Neural cell (in vitro differentiated cells): ENCODE measurements around the gene CADPS2. TPM values are rescaled to one million over a fixed set of nuclear protein-coding genes. Genes with fewer than 3 reads are reported as not detected.

Experiments
- H2AFZ ChIP-seq: fragments of 200-600, 300-800 bp; sonication (generic), shearing (Covaris generic); 2 replicates; pipeline ENCODE4 v1.6.0; 2014; ENCODE audit warnings: low read depth, mild to moderate bottlenecking, antibody characterized with exemption, low read length, moderate library complexity
- H3F3A ChIP-seq: fragments of 200-600 bp; shearing (Covaris generic); 2 replicates; pipeline ENCODE4 v1.6.1; 2016; ENCODE audit warnings: mild to moderate bottlenecking, moderate library complexity, mixed read lengths, antibody characterized with exemption, low read length; ENCODE audit not compliant: insufficient read depth, poor library complexity, severe bottlenecking
- H3K27ac ChIP-seq: fragments of 200-600, 300-800 bp; sonication (generic), shearing (Covaris generic); 2 replicates; pipeline ENCODE4 v1.5.1; 2014; ENCODE audit warnings: mild to moderate bottlenecking, low read length, moderate library complexity
- H3K27me3 ChIP-seq: fragments of 300-800, 200-600 bp; sonication (generic), shearing (Covaris generic); 2 replicates; pipeline ENCODE4 v1.6.0; 2014; ENCODE audit warnings: mild to moderate bottlenecking, low read depth, low read length, moderate library complexity; ENCODE audit not compliant: insufficient read depth
- H3K36me3 ChIP-seq: fragments of 300-800, 200-600 bp; sonication (generic), shearing (Covaris generic); 2 replicates; pipeline ENCODE4 v1.5.1; 2014; ENCODE audit warnings: mild to moderate bottlenecking, antibody characterized with exemption, low read length, moderate library complexity; ENCODE audit not compliant: insufficient read depth
- H3K4me2 ChIP-seq: fragments of 300-800, 200-600 bp; sonication (generic), shearing (Covaris generic); 2 replicates; pipeline ENCODE4 v1.6.0; 2014; ENCODE audit warnings: mild to moderate bottlenecking, low read length
- H3K4me3 ChIP-seq: fragments of 300-800, 200-600 bp; sonication (generic), shearing (Covaris generic); 2 replicates; pipeline ENCODE4 v1.5.1; 2014; ENCODE audit warnings: mild to moderate bottlenecking, low read length, moderate library complexity
- H3K79me2 ChIP-seq: fragments of 200-600 bp; shearing (Covaris generic); replicated peaks from 2 replicates; pipeline ENCODE4 v1.6.0; 2014; ENCODE audit warnings: mild to moderate bottlenecking, low read length, moderate library complexity; ENCODE audit not compliant: insufficient read depth
- H3K9ac ChIP-seq: fragments of 300-800, 200-600 bp; sonication (generic), shearing (Covaris generic); 2 replicates; pipeline ENCODE4 v1.6.1; 2016; ENCODE audit warnings: mild to moderate bottlenecking, low read length, mixed read lengths
- H3K9me2 ChIP-seq: fragments of 200-600 bp; shearing (Covaris generic); 2 replicates; pipeline ENCODE4 v1.6.1; 2016; ENCODE audit warnings: mild to moderate bottlenecking, low read length, mixed read lengths; ENCODE audit not compliant: insufficient read depth
- H3K9me3 ChIP-seq: fragments of 200-600, 300-800 bp; sonication (generic), shearing (Covaris generic); 2 replicates; pipeline ENCODE4 v1.6.1; 2016; ENCODE audit warnings: mild to moderate bottlenecking, mixed run types, low read length, moderate library complexity, mixed read lengths
- H4K20me1 ChIP-seq: fragments of 200-600 bp; shearing (Covaris generic); 2 replicates; pipeline ENCODE4 v1.6.1; 2016; ENCODE audit warnings: mild to moderate bottlenecking, mixed run types; ENCODE audit not compliant: insufficient read depth
- EP300 ChIP-seq: fragments of 450-650 bp; conservative IDR thresholded peaks from 2 replicates; pipeline ENCODE4 v1.6.1; 2014; ENCODE audit warnings: antibody characterized with exemption, mild to moderate bottlenecking, moderate library complexity; ENCODE audit not compliant: poor library complexity, severe bottlenecking
- EZH2 ChIP-seq: fragments of 200-600, 300-800 bp; shearing (Covaris generic), sonication (generic); IDR thresholded peaks from 2 replicates; pipeline ENCODE4 v1.6.1; 2014; ENCODE audit warnings: antibody characterized with exemption, low read length, borderline replicate concordance, mild to moderate bottlenecking; ENCODE audit not compliant: insufficient read depth, poor library complexity, severe bottlenecking
- MXI1 ChIP-seq: fragments of 450-650 bp; conservative IDR thresholded peaks from 2 replicates; pipeline ENCODE4 v1.6.1; 2014; ENCODE audit warnings: antibody characterized with exemption, mild to moderate bottlenecking; ENCODE audit not compliant: poor library complexity, severe bottlenecking
- POLR2AphosphoS5 ChIP-seq: IDR thresholded peaks from 2 replicates; pipeline ENCODE4 v1.6.1; 2012
- RAD21 ChIP-seq: fragments of 450-650 bp; conservative IDR thresholded peaks from 2 replicates; pipeline ENCODE4 v1.6.1; 2014; ENCODE audit warnings: antibody characterized with exemption, mild to moderate bottlenecking, moderate library complexity
- SMC3 ChIP-seq: fragments of 450-650 bp; conservative IDR thresholded peaks from 2 replicates; pipeline ENCODE4 v1.6.1; 2014; ENCODE audit warnings: antibody characterized with exemption, mild to moderate bottlenecking, moderate library complexity; ENCODE audit not compliant: poor library complexity
- TAF1 ChIP-seq: IDR thresholded peaks from 2 replicates; pipeline ENCODE4 v1.6.1; 2012; ENCODE audit warnings: low read depth
- polyA plus RNA-seq: library from polyadenylated mRNA; depleted of rRNA; stranded (reverse); fragments of >200 nt; gene quantifications from 2 replicates; pipeline ENCODE4 v1.2.3, GENCODE V29; 2014
- TF ChIP-seq, protein P1 (sequence below): fragments of 450-650 bp; IDR thresholded peaks from 2 replicates; pipeline ENCODE4 v1.5.1; 2014; ENCODE audit warnings: antibody characterized with exemption, mild to moderate bottlenecking, moderate library complexity; ENCODE audit not compliant: poor library complexity, severe bottlenecking
- TF ChIP-seq, protein P2 (sequence below): IDR thresholded peaks from 2 replicates; pipeline ENCODE4 v1.6.1; 2012; ENCODE audit warnings: borderline replicate concordance

The CADPS2 gene
- polyA plus RNA-seq, 1 donor from 2014 or later = 5.9 TPM

DNA sequence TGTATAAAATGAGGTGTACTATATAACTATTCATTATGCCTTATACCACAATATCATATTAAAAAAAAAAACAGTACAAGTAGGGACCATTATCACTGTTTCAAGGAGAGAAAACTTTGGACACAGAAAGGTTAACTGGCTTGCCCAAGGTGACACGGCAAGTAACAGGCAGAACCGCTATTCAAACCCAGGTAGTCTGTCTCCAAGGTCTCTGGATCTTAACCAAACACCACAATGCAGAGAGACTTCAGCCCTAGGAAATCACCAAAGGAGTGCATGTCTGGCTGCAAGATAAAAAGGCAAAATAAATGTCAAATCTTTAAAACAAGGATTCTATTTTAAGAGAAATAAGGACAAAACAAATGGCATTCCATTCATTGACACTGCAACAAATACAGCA, 56.3 kb downstream of the CADPS2 start:
- Histone ChIP-seq H3K27me3 (no peaks in the 10 kb centered on the region), H3K4me3 (no peak overlapping the region), H4K20me1 (no peaks in the 10 kb centered on the region), H3K4me2 (no peak overlapping the region), H3K9ac (no peak overlapping the region), H3K36me3 (no peaks in the 10 kb centered on the region), H3K9me3 (no peaks in the 10 kb centered on the region), H3K9me2 (no peaks in the 10 kb centered on the region), H3K27ac (no peak overlapping the region), H2AFZ (no peak overlapping the region), H3F3A (no peaks in the 10 kb centered on the region), H3K79me2 (no peaks in the 10 kb centered on the region)
- TF ChIP-seq POLR2AphosphoS5 (no peak), EZH2 (no peak), SMC3 (no peak), TAF1 (no peak), MXI1 (no peak), RAD21 (no peak), EP300 (no peak)
- TF ChIP-seq, protein P1, sequence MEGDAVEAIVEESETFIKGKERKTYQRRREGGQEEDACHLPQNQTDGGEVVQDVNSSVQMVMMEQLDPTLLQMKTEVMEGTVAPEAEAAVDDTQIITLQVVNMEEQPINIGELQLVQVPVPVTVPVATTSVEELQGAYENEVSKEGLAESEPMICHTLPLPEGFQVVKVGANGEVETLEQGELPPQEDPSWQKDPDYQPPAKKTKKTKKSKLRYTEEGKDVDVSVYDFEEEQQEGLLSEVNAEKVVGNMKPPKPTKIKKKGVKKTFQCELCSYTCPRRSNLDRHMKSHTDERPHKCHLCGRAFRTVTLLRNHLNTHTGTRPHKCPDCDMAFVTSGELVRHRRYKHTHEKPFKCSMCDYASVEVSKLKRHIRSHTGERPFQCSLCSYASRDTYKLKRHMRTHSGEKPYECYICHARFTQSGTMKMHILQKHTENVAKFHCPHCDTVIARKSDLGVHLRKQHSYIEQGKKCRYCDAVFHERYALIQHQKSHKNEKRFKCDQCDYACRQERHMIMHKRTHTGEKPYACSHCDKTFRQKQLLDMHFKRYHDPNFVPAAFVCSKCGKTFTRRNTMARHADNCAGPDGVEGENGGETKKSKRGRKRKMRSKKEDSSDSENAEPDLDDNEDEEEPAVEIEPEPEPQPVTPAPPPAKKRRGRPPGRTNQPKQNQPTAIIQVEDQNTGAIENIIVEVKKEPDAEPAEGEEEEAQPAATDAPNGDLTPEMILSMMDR = no peak
- TF ChIP-seq, protein P2, sequence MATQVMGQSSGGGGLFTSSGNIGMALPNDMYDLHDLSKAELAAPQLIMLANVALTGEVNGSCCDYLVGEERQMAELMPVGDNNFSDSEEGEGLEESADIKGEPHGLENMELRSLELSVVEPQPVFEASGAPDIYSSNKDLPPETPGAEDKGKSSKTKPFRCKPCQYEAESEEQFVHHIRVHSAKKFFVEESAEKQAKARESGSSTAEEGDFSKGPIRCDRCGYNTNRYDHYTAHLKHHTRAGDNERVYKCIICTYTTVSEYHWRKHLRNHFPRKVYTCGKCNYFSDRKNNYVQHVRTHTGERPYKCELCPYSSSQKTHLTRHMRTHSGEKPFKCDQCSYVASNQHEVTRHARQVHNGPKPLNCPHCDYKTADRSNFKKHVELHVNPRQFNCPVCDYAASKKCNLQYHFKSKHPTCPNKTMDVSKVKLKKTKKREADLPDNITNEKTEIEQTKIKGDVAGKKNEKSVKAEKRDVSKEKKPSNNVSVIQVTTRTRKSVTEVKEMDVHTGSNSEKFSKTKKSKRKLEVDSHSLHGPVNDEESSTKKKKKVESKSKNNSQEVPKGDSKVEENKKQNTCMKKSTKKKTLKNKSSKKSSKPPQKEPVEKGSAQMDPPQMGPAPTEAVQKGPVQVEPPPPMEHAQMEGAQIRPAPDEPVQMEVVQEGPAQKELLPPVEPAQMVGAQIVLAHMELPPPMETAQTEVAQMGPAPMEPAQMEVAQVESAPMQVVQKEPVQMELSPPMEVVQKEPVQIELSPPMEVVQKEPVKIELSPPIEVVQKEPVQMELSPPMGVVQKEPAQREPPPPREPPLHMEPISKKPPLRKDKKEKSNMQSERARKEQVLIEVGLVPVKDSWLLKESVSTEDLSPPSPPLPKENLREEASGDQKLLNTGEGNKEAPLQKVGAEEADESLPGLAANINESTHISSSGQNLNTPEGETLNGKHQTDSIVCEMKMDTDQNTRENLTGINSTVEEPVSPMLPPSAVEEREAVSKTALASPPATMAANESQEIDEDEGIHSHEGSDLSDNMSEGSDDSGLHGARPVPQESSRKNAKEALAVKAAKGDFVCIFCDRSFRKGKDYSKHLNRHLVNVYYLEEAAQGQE = no peak

DNA sequence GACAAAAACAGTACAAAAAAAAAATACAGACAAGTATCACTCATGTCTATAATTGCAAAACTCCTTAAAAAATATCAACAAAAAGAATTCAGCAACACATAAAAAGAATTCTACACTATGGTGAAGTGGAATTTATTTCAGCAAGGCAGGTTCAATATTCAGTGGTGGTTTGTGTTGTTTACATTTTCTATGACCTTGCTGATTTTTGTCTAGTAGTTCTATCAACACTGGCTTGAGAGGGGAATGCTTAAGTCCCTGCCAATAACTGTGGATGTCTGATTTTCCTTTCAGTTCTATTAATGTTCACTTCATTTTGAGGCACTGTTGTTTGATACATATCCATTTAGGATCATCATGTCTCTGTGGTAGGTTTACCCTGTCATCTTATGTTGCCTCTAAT, 58.5 kb downstream of the CADPS2 start:
- Histone ChIP-seq H3K27ac (no peak overlapping the region), H3K79me2 (no peaks in the 10 kb centered on the region), H2AFZ (no peak overlapping the region), H3K4me3 (no peak overlapping the region), H4K20me1 (no peaks in the 10 kb centered on the region), H3K27me3 (no peaks in the 10 kb centered on the region), H3K36me3 (no peaks in the 10 kb centered on the region), H3F3A (no peaks in the 10 kb centered on the region), H3K9ac (no peak overlapping the region), H3K4me2 (no peak overlapping the region), H3K9me3 (no peaks in the 10 kb centered on the region), H3K9me2 (no peaks in the 10 kb centered on the region)
- TF ChIP-seq, protein P2 = no peak
- TF ChIP-seq MXI1 (no peak), TAF1 (no peak), SMC3 (no peak), POLR2AphosphoS5 (no peak), EP300 (no peak), EZH2 (no peak), RAD21 (no peak)
- TF ChIP-seq, protein P1 = no peak
